IMR-90 (cell line): ENCODE data around the gene IL22RA2. TPM values are rescaled to one million over a fixed set of nuclear protein-coding genes. Genes with fewer than 3 reads are reported as not detected.
A peak's percentile ranks its signal among the peaks of the same experiment; 100 is the strongest.

Experiments
- ATAC-seq: fragments of 200-7000 bp; cut with Tn5 transposase; 2 replicates; pipeline ENCODE4 v1.9.1; 2020; ENCODE audit warnings: low read depth, mild to moderate bottlenecking, moderate library complexity
- BruUV-seq: library from RNA; stranded (reverse); fragments of 400-500 nt; replicated peaks from 2 replicates; lab custom pipeline; 2021; lab: Mats Ljungman, UMichigan
- CTCF ChIA-PET: fragments of 300-600 bp; formaldehyde crosslinking; extraction: SDS; loops from one replicate; lab custom pipeline; 2021; ENCODE audit warnings: antibody characterized with exemption; lab: Yijun Ruan, JAX
- POLR2A ChIA-PET: fragments of 300-600 bp; sonication (Branson Sonifier 250); formaldehyde crosslinking; loops from one replicate; lab custom pipeline; 2022; ENCODE audit warnings: antibody characterized with exemption; ENCODE audit not compliant: unreplicated experiment; lab: Charles Lee
- DNase-seq: peaks from one replicate; pipeline ENCODE4 v3.0.0; 2013
- H2AFZ ChIP-seq: replicated peaks from 2 replicates; pipeline ENCODE3; 2013; ENCODE audit warnings: low read length, mild to moderate bottlenecking; ENCODE audit not compliant: poor library complexity
- H2AK5ac ChIP-seq: 2 replicates; pipeline ENCODE4 v1.6.1; 2013; ENCODE audit warnings: low read depth, low read length, inconsistent platforms
- H2AK9ac ChIP-seq: replicated peaks from 2 replicates; pipeline ENCODE3; 2013; ENCODE audit warnings: mild to moderate bottlenecking, low read depth, low read length, moderate library complexity; ENCODE audit not compliant: poor library complexity
- H2BK120ac ChIP-seq: 2 replicates; pipeline ENCODE4 v1.6.1; 2013; ENCODE audit warnings: low read depth, low read length, inconsistent platforms
- H2BK15ac ChIP-seq: 3 replicates; pipeline ENCODE4 v1.6.1; 2013; ENCODE audit warnings: low read depth, low read length, inconsistent platforms
- H2BK20ac ChIP-seq: 2 replicates; pipeline ENCODE4 v1.6.1; 2013; ENCODE audit warnings: low read depth, mild to moderate bottlenecking, inconsistent platforms, low read length, moderate library complexity
- H2BK5ac ChIP-seq: 2 replicates; pipeline ENCODE4 v1.6.1; 2013; ENCODE audit warnings: mild to moderate bottlenecking, low read depth, low read length, inconsistent platforms; ENCODE audit not compliant: poor library complexity, severe bottlenecking
- H3K14ac ChIP-seq: replicated peaks from 2 replicates; pipeline ENCODE4 v1.6.1; 2013; ENCODE audit warnings: low read depth, low read length, inconsistent platforms
- H3K18ac ChIP-seq: 2 replicates; pipeline ENCODE4 v1.6.1; 2013; ENCODE audit warnings: low read depth, low read length, control low read depth
- H3K23ac ChIP-seq: 2 replicates; pipeline ENCODE4 v1.6.1; 2013; ENCODE audit warnings: low read depth, low read length, inconsistent platforms
- H3K27ac ChIP-seq: 2 replicates; pipeline ENCODE4 v1.5.1; 2013; ENCODE audit warnings: mild to moderate bottlenecking, control low read depth, low read length; ENCODE audit not compliant: insufficient read depth
- H3K27me3 ChIP-seq: 2 replicates; pipeline ENCODE4 v1.6.1; 2013; ENCODE audit warnings: low read length; ENCODE audit not compliant: control insufficient read depth, insufficient read depth
- H3K36me3 ChIP-seq: 2 replicates; pipeline ENCODE4 v1.6.1; 2013; ENCODE audit warnings: low read length, mixed read lengths; ENCODE audit not compliant: control insufficient read depth, insufficient read depth
- H3K4ac ChIP-seq: 2 replicates; pipeline ENCODE4 v1.6.1; 2013; ENCODE audit warnings: low read depth, low read length, inconsistent platforms
- H3K4me1 ChIP-seq: 2 replicates; pipeline ENCODE4 v1.6.1; 2013; ENCODE audit warnings: low read length, mixed read lengths; ENCODE audit not compliant: control insufficient read depth, insufficient read depth
- H3K4me2 ChIP-seq: 2 replicates; pipeline ENCODE4 v1.6.1; 2013; ENCODE audit warnings: low read depth, mild to moderate bottlenecking, control low read depth, low read length, moderate library complexity
- H3K4me3 ChIP-seq: 2 replicates; pipeline ENCODE4 v1.5.1; 2013; ENCODE audit warnings: low read depth, mild to moderate bottlenecking, control low read depth, low read length, moderate library complexity; ENCODE audit not compliant: insufficient read depth
- H3K56ac ChIP-seq: 2 replicates; pipeline ENCODE4 v1.6.1; 2013; ENCODE audit warnings: low read length, inconsistent platforms; ENCODE audit not compliant: insufficient read depth; ENCODE audit errors: extremely low read depth
- H3K79me1 ChIP-seq, 2 experiments: 2 replicates each; pipeline ENCODE4 v1.6.1; 2013; ENCODE audit warnings: low read length in 2 of 2, inconsistent platforms in 1 of 2, low read depth in 1 of 2
- H3K9ac ChIP-seq: 2 replicates; pipeline ENCODE4 v1.6.1; 2013; ENCODE audit warnings: low read depth, low read length, control low read depth
- H3K9me1 ChIP-seq: 2 replicates; pipeline ENCODE4 v1.6.1; 2013; ENCODE audit warnings: low read length, inconsistent platforms; ENCODE audit not compliant: insufficient read depth
- H3K9me3 ChIP-seq: 2 replicates; pipeline ENCODE4 v1.6.1; 2013; ENCODE audit warnings: low read length; ENCODE audit not compliant: control insufficient read depth, insufficient read depth
- H4K20me1 ChIP-seq: 2 replicates; pipeline ENCODE4 v1.6.1; 2013; ENCODE audit warnings: low read length, inconsistent platforms; ENCODE audit not compliant: insufficient read depth
- H4K5ac ChIP-seq: 2 replicates; pipeline ENCODE4 v1.6.1; 2013; ENCODE audit warnings: mild to moderate bottlenecking, low read depth, low read length, control low read depth
- H4K8ac ChIP-seq, 2 experiments: 2 replicates each; pipeline ENCODE4 v1.6.1; 2013; ENCODE audit warnings: low read depth in 2 of 2, low read length in 2 of 2, control low read depth in 1 of 2, inconsistent platforms in 1 of 2
- H4K91ac ChIP-seq: 2 replicates; pipeline ENCODE4 v1.6.1; 2013; ENCODE audit warnings: low read depth, low read length, inconsistent platforms; ENCODE audit not compliant: insufficient read depth
- NFE2L2 ChIP-seq: fragments of 150-350 bp; IDR thresholded peaks from 2 replicates; pipeline ENCODE4 v1.6.1; 2016; ENCODE audit warnings: low read depth, mild to moderate bottlenecking, low read length
- SMC3 ChIP-seq: fragments of 150-350 bp; IDR thresholded peaks from 2 replicates; pipeline ENCODE4 v1.6.1; 2016; ENCODE audit warnings: low read depth, mild to moderate bottlenecking, antibody characterized with exemption, low read length, moderate library complexity
- WGBS, 2 experiments: methylation state at CpG; one replicate each; pipeline versions ENCODE4 v1.1.5 to v1.1.7; 2013; ENCODE audit warnings: missing lambda C conversion rate in 2 of 2; ENCODE audit not compliant: insufficient read length in 1 of 2; ENCODE audit errors: extremely low coverage in 2 of 2; 5-methylcytosine and 5-hydroxymethylcytosine counted together
- dilution Hi-C: fragments of 300-500 bp; cut with HindIII; formaldehyde crosslinking; loops from one replicate; pipeline ENCODE4 v1.14.3; 2018; ENCODE audit warnings: low sequenced_read_pairs; ENCODE audit not compliant: unreplicated experiment
- in situ Hi-C: fragments of 300-500 bp; cut with MboI; formaldehyde crosslinking; loops from 3 replicates; pipeline ENCODE4 v1.14.3; 2019; ENCODE audit warnings: low sequenced_read_pairs, inconsistent platforms, mixed read lengths
- intact Hi-C: fragments of 100-400 bp; cut with micrococcal nuclease; formaldehyde crosslinking; loops from 2 replicates; pipeline ENCODE4 v1.10.0; 2022
- polyA plus RNA-seq, 3 experiments: library from polyadenylated mRNA; depleted of rRNA; stranded (reverse); fragments of >200 nt; gene quantifications; 2 replicates each; pipeline ENCODE4 v1.2.3, GENCODE V29; 2012; ENCODE audit warnings: low replicate concordance in 1 of 3
- total RNA-seq: library from RNA; depleted of rRNA; stranded (reverse); fragments of >200 nt; gene quantifications from 2 replicates; pipeline ENCODE4 v1.2.3, GENCODE V29; 2012
- TF ChIP-seq, protein P1 (sequence below): conservative IDR thresholded peaks from 2 replicates; pipeline ENCODE4 v1.5.1; 2012; ENCODE audit warnings: mild to moderate bottlenecking, low read depth, low read length, improper control_type of control experiment

IL22RA2 gene
- total and polyA plus RNA-seq, 2 of the 4 experiments (the other 2 are of a cell fraction), result not detected

DNA sequence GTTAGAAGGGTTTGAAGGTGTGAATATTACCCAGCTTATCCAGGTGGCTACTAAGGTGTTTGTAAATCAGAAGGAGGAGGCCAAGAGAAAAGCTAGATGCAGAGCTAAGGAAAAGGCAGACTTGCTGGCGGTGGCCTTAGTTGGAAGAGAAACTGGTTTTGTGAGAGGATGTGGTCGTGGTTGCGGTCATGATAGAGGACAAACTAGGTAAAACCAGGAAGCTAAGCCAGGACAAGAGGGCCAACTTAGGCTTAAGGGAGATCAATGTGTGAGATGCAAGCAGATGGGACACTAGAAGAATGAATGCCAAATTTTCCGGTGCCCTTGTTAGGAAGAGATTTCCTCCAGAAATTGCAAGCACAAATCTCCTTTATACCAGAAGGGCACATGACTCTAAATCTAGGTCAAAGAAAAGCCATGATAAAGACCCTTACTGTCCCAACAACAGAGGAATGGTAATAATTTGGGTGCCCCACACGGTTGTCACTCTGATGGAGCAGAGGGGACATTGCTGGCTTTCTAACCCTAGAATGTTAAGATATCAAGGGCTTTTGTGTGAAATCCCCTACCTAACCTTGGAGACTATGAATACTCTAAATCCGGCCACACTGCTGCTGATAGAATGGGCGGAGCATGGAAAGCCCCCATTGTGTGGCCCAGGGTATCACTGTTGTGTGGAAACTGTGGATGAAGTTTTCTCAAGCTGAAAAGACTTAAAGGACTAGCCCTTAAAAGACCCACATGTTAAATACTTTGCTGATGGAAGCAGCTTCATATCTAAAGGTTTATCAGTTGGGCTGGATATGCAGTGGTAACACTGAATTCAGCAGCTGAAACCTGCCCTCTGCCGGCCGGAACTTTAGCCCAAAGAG lies 7.8 kb downstream of the IL22RA2 start:
- Histone ChIP-seq H3K4ac (no peak overlapping the region), H3K14ac (no peak overlapping the region), H3K4me1 (no peaks in the 10 kb centered on the region), H3K9ac (no peak overlapping the region), H3K56ac (no peak overlapping the region), H2BK20ac (no peak overlapping the region), H3K27me3 (peaks cover 5% of the 10 kb centered on the region; the same call in 1 of the 2 replicates), H2AK9ac (no peak overlapping the region), H2AFZ (no peak overlapping the region), H3K79me1 (no peaks in the 10 kb centered on the region), H3K36me3 (no peaks in the 10 kb centered on the region), H4K5ac (no peak overlapping the region), H4K91ac (no peak overlapping the region), H3K27ac (no peak overlapping the region), H4K20me1 (no peaks in the 10 kb centered on the region), H3K4me3 (no peak overlapping the region), H3K4me2 (no peak overlapping the region), H2BK120ac (no peak overlapping the region), H2AK5ac (no peak overlapping the region), H3K18ac (no peak overlapping the region), H3K9me1 (no peaks in the 10 kb centered on the region), H3K23ac (no peak overlapping the region), H2BK5ac (no peak overlapping the region), H2BK15ac (no peak overlapping the region), H3K9me3 (peaks cover 6% of the 10 kb centered on the region), H4K8ac (no peak overlapping the region)
- no peak for ATAC-seq
- CTCF ChIA-PET, result no interaction called here
- POLR2A ChIA-PET, result no interaction called here
- in situ Hi-C loops, result no loop called here
- WGBS, 2 experiments, result 49% methylated on average over 4 of the region's 9 CpGs; no CpG with 5 or more reads in 1 of the 2 experiments
- TF ChIP-seq NFE2L2 (no peak), SMC3 (peak; percentile 16; the same call in 1 of the 2 replicates)
- TF ChIP-seq, protein P1, sequence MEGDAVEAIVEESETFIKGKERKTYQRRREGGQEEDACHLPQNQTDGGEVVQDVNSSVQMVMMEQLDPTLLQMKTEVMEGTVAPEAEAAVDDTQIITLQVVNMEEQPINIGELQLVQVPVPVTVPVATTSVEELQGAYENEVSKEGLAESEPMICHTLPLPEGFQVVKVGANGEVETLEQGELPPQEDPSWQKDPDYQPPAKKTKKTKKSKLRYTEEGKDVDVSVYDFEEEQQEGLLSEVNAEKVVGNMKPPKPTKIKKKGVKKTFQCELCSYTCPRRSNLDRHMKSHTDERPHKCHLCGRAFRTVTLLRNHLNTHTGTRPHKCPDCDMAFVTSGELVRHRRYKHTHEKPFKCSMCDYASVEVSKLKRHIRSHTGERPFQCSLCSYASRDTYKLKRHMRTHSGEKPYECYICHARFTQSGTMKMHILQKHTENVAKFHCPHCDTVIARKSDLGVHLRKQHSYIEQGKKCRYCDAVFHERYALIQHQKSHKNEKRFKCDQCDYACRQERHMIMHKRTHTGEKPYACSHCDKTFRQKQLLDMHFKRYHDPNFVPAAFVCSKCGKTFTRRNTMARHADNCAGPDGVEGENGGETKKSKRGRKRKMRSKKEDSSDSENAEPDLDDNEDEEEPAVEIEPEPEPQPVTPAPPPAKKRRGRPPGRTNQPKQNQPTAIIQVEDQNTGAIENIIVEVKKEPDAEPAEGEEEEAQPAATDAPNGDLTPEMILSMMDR, result peak; percentile 22; the same call in 1 of the 2 replicates
- no TSS peak for BruUV-seq
- dilution Hi-C loops, result no loop called here
- intact Hi-C loops, result no loop called here
- no peak for DNase-seq
